Adipose tissue (tissue), 3 donors: Measurements from ENCODE around the gene XYLT2. TPM values are rescaled to one million over a fixed set of nuclear protein-coding genes. Genes with fewer than 3 reads are reported as not detected.
"Not testable (repeated sequence)": the region's sequence is repeated elsewhere in the genome, so short reads cannot be mapped to it uniquely, and the experiment has no call there.

Source experiments
- H3K27ac ChIP-seq: one replicate; pipeline ENCODE4 v1.5.1; 2013; ENCODE audit warnings: low read depth, low read length
- WGBS, 3 donors: extraction: QIAGEN DNeasy Blood & Tissue Kit; methylation state at CpG; one replicate each; pipeline ENCODE4 v1.1.7; 2013; 5-methylcytosine and 5-hydroxymethylcytosine counted together
- polyA plus RNA-seq, 3 donors: library from polyadenylated mRNA; stranded (reverse); fragments of 200-250 nt; gene quantifications; one replicate each; pipeline ENCODE4 v1.2.3, GENCODE V29; 2013
- donor health status: healthy with polysubstance abuse.
- donor health status: Bipolar disorder and iron deficiency.
- donor health status: healthy.

Gene XYLT2
- polyA plus RNA-seq, 3 donors = 7.9 to 11.6 (median 9.0) TPM

GRCh38 chr17:50317121-50317520 lies 28.8 kb upstream of the XYLT2 start:
- no peak overlapping the region for H3K27ac ChIP-seq
- WGBS, 3 donors = 90 to 97% (median 94%) methylated on average over 2 of the region's 2 CpGs

DNA sequence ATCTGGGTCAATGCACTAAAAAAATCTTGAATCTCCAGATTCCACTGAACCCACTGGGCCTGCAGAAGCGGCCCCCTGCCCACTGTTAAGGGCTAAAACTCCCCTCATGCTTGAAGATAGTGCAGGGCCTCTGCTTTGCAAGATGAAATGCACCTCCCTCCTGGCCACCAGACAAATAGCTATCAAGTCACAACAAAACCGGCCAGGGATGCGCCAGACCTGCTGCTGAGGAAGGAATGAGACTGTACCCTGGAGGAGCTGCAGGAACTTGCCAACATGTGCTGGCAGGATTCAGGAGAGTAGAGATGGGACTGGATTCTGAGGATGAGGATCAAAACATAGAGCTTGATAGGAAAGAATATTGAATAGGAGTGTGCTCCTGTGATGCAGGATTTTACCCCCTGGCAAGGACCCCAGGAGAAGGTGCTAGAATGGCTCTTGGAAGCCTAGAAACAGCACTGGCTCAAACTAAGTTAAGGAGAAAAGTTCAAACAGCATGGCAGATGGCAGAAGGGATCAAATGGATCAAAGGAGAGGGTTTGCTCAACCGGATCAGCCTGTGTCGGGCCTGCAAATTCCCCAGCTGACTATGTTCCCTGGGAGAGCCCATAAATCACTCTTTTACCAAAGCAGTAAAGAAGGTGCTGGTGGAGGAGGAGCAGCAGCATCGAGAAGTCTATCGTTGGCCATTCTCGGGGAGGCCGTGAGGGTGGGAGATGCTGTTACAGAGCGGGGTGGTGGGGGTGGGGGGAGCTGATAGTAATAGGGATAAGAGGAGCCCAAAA lies 27.2 kb upstream of the XYLT2 start:
- H3K27ac ChIP-seq = no peak overlapping the region
- 53 to 72% (median 71%) methylated on average over 10 of the region's 10 CpGs for WGBS, 3 donors

- no peak overlapping the region for H3K27ac ChIP-seq
Observed at GRCh38 chr17:50319306-50320004, 26.5 kb upstream of the XYLT2 start.

GRCh38 chr17:50322271-50322670 lies 23.7 kb upstream of the XYLT2 start:
- no peak overlapping the region for H3K27ac ChIP-seq
- 61 to 74% (median 72%) methylated on average over 7 of the region's 7 CpGs for WGBS, 3 donors

More at GRCh38 chr17:50319306-50320004, 26.5 kb upstream of the XYLT2 start:
- WGBS, 3 donors = 80 to 82% (median 80%) methylated on average over 12 of the region's 12 CpGs

- H3K27ac ChIP-seq = no peak overlapping the region
- 62 to 65% (median 63%) methylated on average over 5 of the region's 5 CpGs for WGBS, 3 donors
Observed at GRCh38 chr17:50323060-50323459, 22.9 kb upstream of the XYLT2 start.

DNA sequence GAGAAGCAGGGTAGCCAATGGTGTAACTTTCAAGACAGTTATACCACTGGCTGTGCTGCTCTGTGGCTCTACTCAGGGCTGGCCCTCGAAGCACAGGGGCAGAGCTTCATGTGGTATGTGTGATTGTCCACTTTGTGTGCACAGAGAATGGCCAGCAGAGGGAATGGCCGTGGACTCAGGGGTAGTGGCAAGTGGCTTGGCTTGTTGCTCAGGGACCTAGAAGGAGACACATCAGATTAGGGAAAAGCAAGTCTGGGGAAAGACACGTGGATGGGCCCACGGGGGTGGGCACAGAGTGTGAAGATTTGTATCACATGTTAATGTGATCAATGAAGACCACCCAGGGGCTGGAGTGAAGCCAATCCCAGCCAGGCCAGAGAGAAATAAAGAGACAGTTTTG lies 20.0 kb upstream of the XYLT2 start:
- WGBS, 3 donors = 54 to 66% (median 59%) methylated on average over 4 of the region's 4 CpGs

DNA sequence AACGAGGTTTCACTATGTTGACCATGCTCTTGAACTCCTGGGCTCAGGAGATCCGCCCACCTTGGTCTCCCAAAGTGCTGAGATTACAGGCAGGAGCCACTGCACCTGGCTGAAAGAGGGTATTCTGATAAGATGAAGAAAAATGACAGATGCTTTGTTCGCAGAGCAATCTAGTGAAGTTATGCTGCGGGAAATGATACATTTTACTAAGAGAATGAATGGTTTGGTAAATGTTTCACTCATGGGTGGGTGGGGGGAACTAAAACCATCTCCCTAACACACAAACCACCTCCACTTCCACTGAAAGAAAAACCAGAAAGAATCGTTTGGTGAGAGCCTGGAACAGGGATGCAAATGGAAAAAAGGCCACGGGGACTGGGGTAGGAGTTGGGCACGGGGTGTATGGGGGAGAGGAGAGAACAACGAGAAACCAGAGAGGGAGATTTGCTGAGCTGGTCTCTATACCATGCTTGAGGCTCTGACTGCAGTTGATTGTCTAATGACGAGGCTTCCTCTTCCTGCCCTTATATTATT lies 19.0 kb upstream of the XYLT2 start:
- 55 to 78% (median 76%) methylated on average over 9 of the region's 9 CpGs for WGBS, 3 donors
- H3K27ac ChIP-seq = no peak overlapping the region

More for the DNA sequence above, 20.0 kb upstream of the XYLT2 start:
- no peak overlapping the region for H3K27ac ChIP-seq

DNA sequence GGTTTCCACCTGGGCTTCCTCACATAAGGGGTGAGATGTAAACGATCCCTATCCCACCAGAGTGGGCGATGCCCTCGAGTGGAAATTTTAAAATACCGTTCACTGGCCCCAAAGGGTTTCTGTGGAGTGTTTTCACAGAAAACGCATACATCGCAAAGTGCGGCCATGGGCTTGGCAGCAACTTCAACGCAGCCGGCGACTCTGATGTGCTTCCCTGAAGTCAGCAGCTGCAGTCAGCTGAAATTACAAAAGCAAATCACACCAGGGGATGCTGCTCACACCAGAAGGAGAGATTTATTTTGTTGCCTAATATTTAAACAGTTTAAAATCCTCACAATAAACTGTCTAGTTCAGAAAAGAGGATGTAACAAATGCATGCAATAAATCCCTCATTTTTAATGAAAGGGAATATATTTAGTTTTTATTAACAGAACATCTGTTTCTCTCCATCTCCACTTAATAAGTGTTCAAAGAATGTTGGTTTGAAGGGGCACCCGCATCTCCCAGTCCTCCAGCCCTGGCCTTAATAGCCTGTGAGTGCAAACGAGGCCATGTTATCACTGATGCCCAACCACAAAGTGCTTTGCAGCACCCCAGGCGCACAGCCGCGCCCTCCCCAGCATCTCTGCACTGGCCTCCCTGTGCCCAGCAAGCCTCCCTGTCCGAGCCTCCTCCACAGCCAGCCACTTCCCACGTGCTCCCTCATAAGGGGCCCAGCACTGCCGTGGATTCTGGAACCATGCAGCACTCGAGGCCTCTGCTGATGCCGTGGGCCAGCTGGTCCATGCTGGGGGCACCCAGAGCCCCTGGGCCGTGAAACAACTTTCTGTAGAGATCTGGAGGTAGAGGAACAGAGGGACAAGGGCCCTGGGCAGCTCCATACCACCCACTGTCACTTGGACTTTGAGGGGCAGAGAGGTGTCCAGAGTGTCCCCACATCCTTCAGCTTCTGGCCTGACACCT lies 17.3 kb upstream of the XYLT2 start:
- H3K27ac ChIP-seq = no peak overlapping the region
- WGBS, 3 donors = 70 to 80% (median 77%) methylated on average over 21 of the region's 21 CpGs

GRCh38 chr17:50329716-50330115 lies 16.2 kb upstream of the XYLT2 start:
- H3K27ac ChIP-seq = no peak overlapping the region
- WGBS, 3 donors = 74 to 90% (median 77%) methylated on average over 3 of the region's 3 CpGs

DNA sequence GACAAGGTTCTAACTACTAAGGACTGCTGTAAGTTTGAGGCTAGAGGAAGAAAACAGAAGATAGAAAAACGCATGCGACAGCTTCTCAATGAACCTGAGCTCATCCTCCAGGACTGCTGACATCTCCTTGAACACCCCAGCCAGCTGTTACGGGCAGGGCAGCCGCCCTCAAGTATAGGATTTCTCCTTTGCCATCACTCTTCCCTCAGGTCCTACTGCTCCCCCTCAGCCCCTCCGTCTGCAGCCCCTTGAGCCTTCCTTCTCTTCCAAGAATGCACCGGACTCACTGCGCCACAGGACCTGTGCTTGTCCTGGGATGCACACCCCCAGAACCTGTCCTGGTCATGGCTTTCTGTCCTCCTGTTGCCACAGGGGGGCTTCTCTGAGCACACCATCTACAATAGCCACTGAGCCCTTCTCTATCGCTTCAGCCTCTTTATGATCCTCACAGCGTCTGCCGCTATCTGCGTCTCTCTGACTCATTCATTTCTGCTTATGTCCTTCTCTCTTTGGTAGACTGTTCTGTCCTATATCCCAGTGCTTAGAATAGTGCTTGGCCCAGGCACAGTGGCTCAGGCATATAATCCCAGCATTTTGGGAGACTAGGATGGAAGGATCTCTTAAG lies 15.7 kb upstream of the XYLT2 start:
- WGBS, 3 donors = 83 to 86% (median 86%) methylated on average over 11 of the region's 11 CpGs
- H3K27ac ChIP-seq = no peak overlapping the region

GRCh38 chr17:50331085-50331791 lies 14.7 kb upstream of the XYLT2 start:
- H3K27ac ChIP-seq = no peak overlapping the region
- WGBS, 3 donors = 76 to 86% (median 77%) methylated on average over 4 of the region's 4 CpGs

- 48 to 54% (median 52%) methylated on average over 6 of the region's 6 CpGs for WGBS, 3 donors
Observed at GRCh38 chr17:50332196-50332595, 13.7 kb upstream of the XYLT2 start.

DNA sequence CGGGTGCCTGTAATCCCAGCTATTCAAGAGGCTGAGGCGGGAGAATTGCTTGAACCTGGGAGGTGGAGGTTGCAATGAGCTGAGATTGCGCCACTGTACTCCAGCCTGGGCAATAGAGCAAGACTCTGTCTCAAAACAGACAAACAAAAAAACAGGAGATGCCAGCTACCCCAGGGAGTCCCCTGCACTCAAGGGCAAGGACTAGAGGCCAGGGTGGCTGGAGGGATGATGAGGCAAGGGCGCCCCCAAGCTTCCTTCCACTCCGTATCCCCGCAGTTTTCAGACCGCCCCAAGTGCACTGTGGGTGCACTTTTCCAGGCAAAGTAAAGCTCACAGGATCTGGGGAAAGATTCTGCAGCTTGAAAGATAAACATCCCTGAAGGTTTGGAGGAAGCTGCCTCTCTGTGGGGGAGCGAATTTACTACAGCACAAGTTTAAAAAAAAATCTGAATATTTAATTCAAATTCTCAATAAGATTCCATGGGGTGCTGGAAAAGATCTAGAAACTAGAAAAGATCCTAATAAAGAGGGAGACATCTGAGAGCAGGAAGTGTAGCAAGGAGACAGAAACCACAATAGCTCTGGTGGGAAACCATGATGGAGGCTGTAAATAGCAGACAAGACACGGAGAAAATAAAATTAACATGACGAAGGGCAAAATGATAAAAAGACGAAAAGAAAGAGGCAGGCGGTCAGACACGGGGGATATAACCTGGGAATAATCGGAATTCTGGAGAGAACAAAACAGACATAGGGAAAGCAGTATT lies 12.5 kb upstream of the XYLT2 start:
- WGBS, 3 donors = 40 to 70% (median 40%) methylated on average over 14 of the region's 14 CpGs

More at GRCh38 chr17:50332196-50332595, 13.7 kb upstream of the XYLT2 start:
- no peak overlapping the region for H3K27ac ChIP-seq

DNA sequence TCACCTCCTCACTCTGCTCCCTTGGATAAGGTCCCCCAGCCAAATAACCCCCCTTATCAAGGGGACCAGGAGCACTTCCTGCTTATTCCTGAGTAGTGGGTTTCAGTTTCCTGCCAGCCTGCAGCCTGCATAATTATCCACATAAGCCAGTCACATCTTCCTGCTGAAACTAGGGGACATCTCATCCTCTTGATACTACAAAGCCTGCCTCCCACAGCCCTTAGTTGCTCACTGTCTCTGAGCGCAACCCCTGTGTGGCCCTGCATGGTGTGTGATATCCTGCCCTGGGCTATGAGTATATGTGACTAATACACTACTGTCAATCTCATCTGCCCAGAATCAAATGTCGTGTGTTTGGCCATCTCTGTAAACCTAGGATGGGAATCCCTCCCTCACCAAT lies 8.0 kb upstream of the XYLT2 start:
- WGBS, 3 donors = 75 to 94% (median 93%) methylated on average over 2 of the region's 2 CpGs
- H3K27ac ChIP-seq = no peak overlapping the region

More for the DNA sequence above, 12.5 kb upstream of the XYLT2 start:
- not testable (repeated sequence) for H3K27ac ChIP-seq

GRCh38 chr17:50338645-50339044 lies 7.3 kb upstream of the XYLT2 start:
- H3K27ac ChIP-seq = no peak overlapping the region

DNA sequence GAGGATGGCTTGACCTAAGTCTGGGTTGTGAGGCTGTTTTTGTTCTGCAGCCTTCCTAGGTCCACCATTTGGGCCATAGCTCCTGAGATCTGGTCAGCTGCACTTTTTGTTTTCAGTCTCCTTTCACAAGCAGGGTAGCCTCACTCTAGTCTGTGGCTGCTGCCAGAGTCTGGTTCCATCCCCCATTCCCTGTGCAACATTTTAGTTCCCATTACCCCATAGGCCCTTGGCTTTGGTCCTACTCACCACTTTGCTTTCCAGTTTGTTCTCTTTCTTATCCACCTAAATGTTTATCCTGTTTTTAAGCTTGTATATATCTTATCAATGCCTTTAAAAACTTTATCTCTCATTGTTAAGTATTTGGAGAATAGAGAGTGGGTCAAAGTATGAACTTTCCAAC lies 6.5 kb upstream of the XYLT2 start:
- no peak overlapping the region for H3K27ac ChIP-seq
